Upper lobe of left lung (tissue), 6 donors: Measurements from ENCODE around the gene TBC1D8. TPM values are rescaled to one million over a fixed set of nuclear protein-coding genes. Genes with fewer than 3 reads are reported as not detected.
A peak's percentile ranks its signal among the peaks of the same experiment; 100 is the strongest.

Experiments used
- ATAC-seq, 2 donors: fragments of 200-7000 bp; cut with Tn5 transposase; one replicate each; pipeline ENCODE4 v1.9.1; 2022; ENCODE audit warnings: mild to moderate bottlenecking in 2 of 2, moderate library complexity in 2 of 2; ENCODE audit not compliant: low FRiP score in 2 of 2
- DNase-seq, 2 donors: peaks; one replicate each; pipeline ENCODE4 v3.0.0-alpha.2; 2019 to 2020
- H3K27ac ChIP-seq, 4 donors: fragments of 200-600 bp; sonication (generic); one replicate each; pipeline ENCODE4 v1.5.1; 2016 to 2019
- H3K27me3 ChIP-seq, 4 donors: fragments of 200-600 bp; sonication (generic); one replicate each; pipeline ENCODE4 v1.5.1; 2017 to 2019
- H3K36me3 ChIP-seq, 4 donors: fragments of 200-600 bp; sonication (generic); one replicate each; pipeline ENCODE4 v1.5.1; 2016 to 2019
- H3K4me1 ChIP-seq, 4 donors: fragments of 200-600 bp; sonication (generic); one replicate each; pipeline ENCODE4 v1.5.1; 2018 to 2019
- H3K4me3 ChIP-seq, 4 donors: fragments of 200-600 bp; sonication (generic); one replicate each; pipeline ENCODE4 v1.5.1; 2017 to 2019; ENCODE audit warnings: mild to moderate bottlenecking in 2 of 4, moderate library complexity in 1 of 4
- H3K9me3 ChIP-seq, 4 donors: fragments of 200-600 bp; sonication (generic); one replicate each; pipeline ENCODE4 v1.5.1; 2018 to 2019
- EP300 ChIP-seq, 4 donors: sonication (generic); formaldehyde crosslinking; IDR thresholded peaks; one replicate each; pipeline ENCODE4 v1.5.1; 2017; ENCODE audit warnings: antibody characterized with exemption in 4 of 4, control low read depth in 2 of 4
- POLR2A ChIP-seq, 4 donors: fragments of 450-650 bp; IDR thresholded peaks; one replicate each; pipeline ENCODE4 v1.5.1; 2016 to 2017; ENCODE audit warnings: antibody characterized with exemption in 4 of 4, mild to moderate bottlenecking in 2 of 4
- POLR2AphosphoS5 ChIP-seq, 2 donors: sonication (generic); formaldehyde crosslinking; IDR thresholded peaks; one replicate each; pipeline ENCODE4 v1.5.1; 2017; ENCODE audit warnings: antibody characterized with exemption in 2 of 2
- WGBS, 2 donors: methylation state at CpG; one replicate each; pipeline ENCODE4 v1.1.5; 2017 to 2018; 5-methylcytosine and 5-hydroxymethylcytosine counted together
- total RNA-seq, 6 donors: library from RNA; depleted of rRNA in 4 of 6; stranded (reverse); fragments of >200 nt in 4 of 6; gene quantifications; one replicate each; pipeline versions ENCODE4 v1.1.0 to v1.2.1, GENCODE V29; 2016 to 2021
- TF ChIP-seq, protein P1 (sequence below), 6 experiments: fragments of 450-650 bp in 4 of 6; fragments of 200-600 bp in 2 of 6; sonication (generic) in 2 of 6; IDR thresholded peaks; one replicate each; pipeline ENCODE4 v1.5.1; 2016 to 2019; ENCODE audit warnings: antibody characterized with exemption in 6 of 6
- donor health status: DM: no; HTN: no; CAD: no; lungs with moderate emphysema.
- donor health status: DM: no; HTN: yes; CAD: no; lungs with severe emphysema.

Gene TBC1D8
- total RNA-seq, 6 donors from 2014 or later = 21.0 to 133 (median 56.8) TPM

- Histone ChIP-seq H3K27me3 (no peaks in the 10 kb centered on the region), H3K27ac (no peak overlapping the region), H3K9me3 (no peaks in the 10 kb centered on the region), H3K4me1 (no peaks in the 10 kb centered on the region), H3K4me3 (no peak overlapping the region), H3K36me3 (peaks cover 0 to 12% (median 2%) of the 10 kb centered on the region in 4 donors)
- DNase-seq (peak in 1 of 2 donors; percentile 19), ATAC-seq (no peak)
- TF ChIP-seq EP300 (IDR thresholded peaks at IDR 0.05) (no peak), POLR2A (IDR thresholded peaks at IDR 0.05) (no peak), POLR2AphosphoS5 (IDR thresholded peaks at IDR 0.05) (no peak)
- TF ChIP-seq, protein P1, sequence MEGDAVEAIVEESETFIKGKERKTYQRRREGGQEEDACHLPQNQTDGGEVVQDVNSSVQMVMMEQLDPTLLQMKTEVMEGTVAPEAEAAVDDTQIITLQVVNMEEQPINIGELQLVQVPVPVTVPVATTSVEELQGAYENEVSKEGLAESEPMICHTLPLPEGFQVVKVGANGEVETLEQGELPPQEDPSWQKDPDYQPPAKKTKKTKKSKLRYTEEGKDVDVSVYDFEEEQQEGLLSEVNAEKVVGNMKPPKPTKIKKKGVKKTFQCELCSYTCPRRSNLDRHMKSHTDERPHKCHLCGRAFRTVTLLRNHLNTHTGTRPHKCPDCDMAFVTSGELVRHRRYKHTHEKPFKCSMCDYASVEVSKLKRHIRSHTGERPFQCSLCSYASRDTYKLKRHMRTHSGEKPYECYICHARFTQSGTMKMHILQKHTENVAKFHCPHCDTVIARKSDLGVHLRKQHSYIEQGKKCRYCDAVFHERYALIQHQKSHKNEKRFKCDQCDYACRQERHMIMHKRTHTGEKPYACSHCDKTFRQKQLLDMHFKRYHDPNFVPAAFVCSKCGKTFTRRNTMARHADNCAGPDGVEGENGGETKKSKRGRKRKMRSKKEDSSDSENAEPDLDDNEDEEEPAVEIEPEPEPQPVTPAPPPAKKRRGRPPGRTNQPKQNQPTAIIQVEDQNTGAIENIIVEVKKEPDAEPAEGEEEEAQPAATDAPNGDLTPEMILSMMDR (IDR thresholded peaks at IDR 0.05) = no peak
- WGBS, 2 donors = 91 to 96% methylated on average over 7 of the region's 7 CpGs
Measured at GRCh38 chr2:100969998-100970397, 181.2 kb downstream of the TBC1D8 start.

DNA sequence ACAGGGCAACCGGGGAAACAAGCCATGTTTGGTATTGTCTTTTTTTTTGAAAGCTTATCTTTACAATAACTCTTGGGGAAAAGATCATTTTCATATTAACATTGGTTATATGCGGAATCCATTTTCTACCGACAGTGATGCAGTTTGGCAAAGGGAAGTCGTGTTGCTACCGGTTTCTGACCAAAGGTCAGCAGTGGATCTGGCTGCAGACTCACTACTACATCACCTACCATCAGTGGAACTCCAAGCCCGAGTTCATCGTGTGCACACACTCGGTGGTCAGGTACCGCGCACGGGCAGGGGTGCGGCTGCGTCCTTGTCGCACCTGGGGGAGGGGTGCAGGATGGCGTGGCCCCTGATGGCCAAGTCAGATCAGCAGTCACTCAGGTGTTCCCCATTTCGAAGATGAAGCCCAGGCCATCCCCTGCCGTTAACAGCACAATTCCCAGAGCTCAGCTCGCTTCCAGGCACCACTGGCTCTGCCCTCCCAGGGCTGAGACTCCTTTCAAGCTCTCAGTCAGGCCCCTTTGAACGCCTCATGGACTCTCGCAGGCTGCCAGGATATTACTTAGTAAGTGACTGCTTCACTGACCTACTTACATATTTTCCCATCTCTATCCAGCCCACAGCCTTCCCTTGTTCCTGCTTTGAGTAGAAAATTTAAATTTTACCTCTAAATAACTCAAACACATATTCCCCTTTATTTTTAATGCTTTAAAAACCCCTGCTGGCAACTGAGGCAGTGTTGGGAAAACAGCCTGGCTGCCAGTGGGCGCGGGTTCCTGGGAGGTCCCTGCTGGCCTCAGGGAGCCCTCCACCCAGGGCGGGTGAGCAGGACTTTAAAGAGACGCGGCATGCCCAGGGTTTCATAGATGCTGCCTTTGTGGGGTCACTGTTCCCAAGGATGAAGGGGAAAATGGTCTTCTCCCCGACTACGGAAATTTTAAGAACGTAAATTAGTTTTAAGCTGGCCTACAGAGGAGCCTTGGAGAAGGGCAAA lies 182.7 kb downstream of the TBC1D8 start:
- ATAC-seq (no peak), DNase-seq (peak in 1 of 2 donors; percentile 60)
- no peaks in the 10 kb centered on the region for H3K9me3 ChIP-seq
- no peak for TF ChIP-seq EP300 (IDR thresholded peaks at IDR 0.05)
- no peak for TF ChIP-seq POLR2AphosphoS5 (IDR thresholded peaks at IDR 0.05)
- TF ChIP-seq POLR2A (IDR thresholded peaks at IDR 0.05) = no peak
- TF ChIP-seq, protein P1 (IDR thresholded peaks at IDR 0.05) = no peak
- no peaks in the 10 kb centered on the region for H3K4me1 ChIP-seq
- WGBS, 2 donors = 89 to 93% methylated on average over 21 to 28 of the region's 28 CpGs
- no peak overlapping the region for H3K4me3 ChIP-seq
- H3K27me3 ChIP-seq = no peaks in the 10 kb centered on the region
- H3K27ac ChIP-seq = no peak overlapping the region
- H3K36me3 ChIP-seq = peaks cover 0 to 5% (median 2%) of the 10 kb centered on the region in 4 donors

GRCh38 chr2:100967716-100968115 lies 183.5 kb downstream of the TBC1D8 start:
- peaks cover 0 to 5% (median 2%) of the 10 kb centered on the region in 4 donors for H3K36me3 ChIP-seq
- H3K27ac ChIP-seq = no peak overlapping the region
- no peaks in the 10 kb centered on the region for H3K4me1 ChIP-seq
- no peak overlapping the region for H3K4me3 ChIP-seq
- WGBS, 2 donors = 89 to 93% methylated on average over 5 to 8 of the region's 8 CpGs
- H3K27me3 ChIP-seq = no peaks in the 10 kb centered on the region
- TF ChIP-seq POLR2AphosphoS5 (IDR thresholded peaks at IDR 0.05) (no peak), POLR2A (IDR thresholded peaks at IDR 0.05) (no peak), EP300 (IDR thresholded peaks at IDR 0.05) (no peak)
- TF ChIP-seq, protein P1 (IDR thresholded peaks at IDR 0.05) = no peak
- no peak for DNase-seq
- no peaks in the 10 kb centered on the region for H3K9me3 ChIP-seq
- ATAC-seq = no peak

- Histone ChIP-seq H3K4me1 (no peaks in the 10 kb centered on the region), H3K9me3 (no peaks in the 10 kb centered on the region), H3K4me3 (no peak overlapping the region), H3K27ac (no peak overlapping the region), H3K27me3 (no peaks in the 10 kb centered on the region), H3K36me3 (no peaks in the 10 kb centered on the region)
- 91 to 94% methylated on average over 5 of the region's 5 CpGs for WGBS, 2 donors
- no peak for TF ChIP-seq EP300 (IDR thresholded peaks at IDR 0.05)
- TF ChIP-seq POLR2AphosphoS5 (IDR thresholded peaks at IDR 0.05) = no peak
- TF ChIP-seq POLR2A (IDR thresholded peaks at IDR 0.05) = no peak
- TF ChIP-seq, protein P1 (IDR thresholded peaks at IDR 0.05) = no peak
- DNase-seq (no peak), ATAC-seq (no peak)
Measured at GRCh38 chr2:100965596-100965995, 185.6 kb downstream of the TBC1D8 start.
